Parathyroid adenoma (tissue), 2 donors: ENCODE measurements around the gene RELN.
"Not testable (repeated sequence)": the region's sequence is repeated elsewhere in the genome, so short reads cannot be mapped to it uniquely, and the experiment has no call there.

Experiments used
- H2AFZ ChIP-seq: fragments of 300-600 bp; sonication (generic); one replicate; pipeline ENCODE4 v1.7.0; 2017; ENCODE audit warnings: antibody characterized with exemption, mild to moderate bottlenecking
- H3K27ac ChIP-seq: fragments of 300-600 bp; sonication (generic); one replicate; pipeline ENCODE4 v1.7.0; 2017
- H3K27me3 ChIP-seq: fragments of 300-600 bp; sonication (generic); one replicate; pipeline ENCODE4 v1.7.0; 2017; ENCODE audit warnings: low read length; ENCODE audit not compliant: control insufficient read depth, insufficient read depth
- H3K36me3 ChIP-seq: fragments of 300-600 bp; sonication (generic); one replicate; pipeline ENCODE4 v1.7.0; 2017; ENCODE audit warnings: low read length; ENCODE audit not compliant: control insufficient read depth, insufficient read depth
- H3K4me1 ChIP-seq: fragments of 300-600 bp; sonication (generic); one replicate; pipeline ENCODE4 v1.7.0; 2017; ENCODE audit warnings: control low read depth
- H3K4me2 ChIP-seq: fragments of 300-600 bp; sonication (generic); one replicate; pipeline ENCODE4 v1.7.0; 2017; ENCODE audit warnings: low read length
- H3K4me3 ChIP-seq: fragments of 300-600 bp; sonication (generic); one replicate; pipeline ENCODE4 v1.7.0; 2017; ENCODE audit warnings: low read depth, low read length
- H3K79me2 ChIP-seq: fragments of 300-600 bp; sonication (generic); one replicate; pipeline ENCODE4 v1.7.0; 2017; ENCODE audit warnings: control low read depth
- H3K9ac ChIP-seq: fragments of 300-600 bp; sonication (generic); one replicate; pipeline ENCODE4 v1.7.0; 2017; ENCODE audit warnings: mild to moderate bottlenecking
- H3K9me3 ChIP-seq: fragments of 300-600 bp; sonication (generic); one replicate; pipeline ENCODE4 v1.7.0; 2017; ENCODE audit warnings: low read length; ENCODE audit not compliant: control insufficient read depth
- CTCF ChIP-seq: fragments of 300-600 bp; sonication (generic); IDR thresholded peaks from one replicate; pipeline ENCODE4 v1.7.0; 2017; ENCODE audit warnings: antibody characterized with exemption, mild to moderate bottlenecking
- donor health status: primary hyperparathyroidism.

RELN gene

DNA sequence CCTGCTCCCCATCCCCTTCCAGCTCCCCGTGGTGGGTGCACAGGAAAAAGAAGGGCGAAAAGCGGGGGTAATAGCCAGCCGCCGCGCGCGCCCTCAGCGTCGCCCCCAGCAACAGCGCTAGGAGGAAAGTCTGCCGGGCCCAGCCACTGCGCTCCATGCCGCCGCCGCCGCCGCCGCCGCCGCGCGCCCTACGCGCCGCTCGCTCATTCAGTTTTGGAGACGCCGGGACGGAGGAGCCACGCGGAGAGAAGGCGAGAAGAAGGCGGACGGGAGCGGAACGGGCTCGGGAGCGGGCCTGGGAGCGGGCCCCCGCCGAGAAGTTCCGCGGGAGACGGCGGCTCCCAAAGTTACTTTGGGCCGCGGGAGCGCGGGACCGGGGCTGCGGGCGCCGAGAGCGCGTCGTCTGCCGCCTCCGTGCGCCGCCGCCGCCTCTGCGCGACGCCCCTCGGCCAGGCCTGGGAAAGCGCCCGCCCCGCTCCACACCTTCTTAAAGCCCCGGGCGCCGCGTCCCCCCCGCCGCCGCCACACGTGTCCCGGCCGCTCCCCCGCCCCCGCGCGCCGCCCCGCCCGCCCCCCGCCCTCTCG lies at the start of gene RELN:
TSS of gene RELN (minus strand) at position 459 of the 585 bp plus-strand sequence. CDS start at position 157, 302 bp downstream.
- H2AFZ ChIP-seq, result peak within 1 kb of the TSS; percentile 58
- no peak within 1 kb of the TSS for H3K9ac ChIP-seq
- H3K36me3 ChIP-seq, result no peaks in the 10 kb centered on the region
- peak within 1 kb of the TSS; percentile 64 for H3K4me2 ChIP-seq
- H3K79me2 ChIP-seq, result no peaks in the 10 kb centered on the region
- no peak for TF ChIP-seq CTCF
- H3K4me3 ChIP-seq, result peak within 1 kb of the TSS; percentile 25
- no peaks in the 10 kb centered on the region for H3K4me1 ChIP-seq
- H3K27me3 ChIP-seq, result peaks cover 2% of the 10 kb centered on the region
- no peak within 1 kb of the TSS for H3K27ac ChIP-seq
- H3K9me3 ChIP-seq, result no peaks in the 10 kb centered on the region

- TF ChIP-seq CTCF, result no peak
- Histone ChIP-seq H3K27ac (no peak overlapping the region), H3K4me1 (no peaks in the 10 kb centered on the region), H3K79me2 (no peaks in the 10 kb centered on the region), H3K4me2 (no peak overlapping the region), H3K9me3 (no peaks in the 10 kb centered on the region), H3K9ac (no peak overlapping the region), H3K36me3 (no peaks in the 10 kb centered on the region), H3K27me3 (no peaks in the 10 kb centered on the region), H3K4me3 (no peak overlapping the region), H2AFZ (no peak overlapping the region)
Measured at GRCh38 chr7:104038136-104038535, 48.7 kb upstream of the RELN start.

DNA sequence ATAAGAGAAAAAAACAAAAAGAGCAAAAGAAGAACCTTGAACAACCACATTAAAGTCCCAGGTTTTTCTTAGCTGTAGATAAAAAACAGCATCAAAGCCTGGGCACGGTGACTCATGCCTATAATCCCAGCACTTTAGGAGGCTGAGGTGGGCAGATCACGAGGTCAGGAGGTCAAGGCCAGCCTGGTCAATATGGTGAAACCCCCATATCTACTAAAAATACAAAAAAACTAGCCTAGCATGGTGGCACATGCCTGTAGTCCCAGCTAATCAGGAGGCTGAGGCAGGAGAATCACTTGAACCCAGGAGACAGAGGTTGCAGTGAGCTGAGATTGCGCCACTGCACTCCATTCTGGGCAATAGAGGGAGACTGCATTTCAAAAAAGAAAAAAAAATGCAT lies 47.4 kb upstream of the RELN start:
- not testable (repeated sequence) for H3K9ac ChIP-seq, H3K4me2 ChIP-seq, H3K27ac ChIP-seq, H3K79me2 ChIP-seq, H3K4me3 ChIP-seq, H3K4me1 ChIP-seq, H3K27me3 ChIP-seq, H3K36me3 ChIP-seq, H2AFZ ChIP-seq, H3K9me3 ChIP-seq

DNA sequence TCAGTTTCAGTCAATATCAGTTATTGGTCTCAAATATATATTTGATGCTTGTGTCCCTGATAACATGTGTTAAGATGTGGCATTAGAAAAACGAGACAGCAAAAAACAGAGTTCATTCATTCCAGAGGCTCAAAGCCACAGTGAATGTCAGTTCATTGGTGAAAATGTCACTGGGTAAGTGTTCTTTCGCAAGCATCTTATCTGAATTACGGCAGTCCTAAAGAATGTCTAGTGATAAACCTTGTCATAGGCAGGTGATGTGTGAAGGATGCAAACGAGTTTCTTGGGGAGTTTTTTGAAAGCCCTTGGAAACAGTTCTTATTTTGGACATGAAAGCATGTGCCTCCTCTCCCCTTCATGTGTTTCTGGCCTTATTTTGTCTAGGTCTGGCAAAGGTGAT lies 45.9 kb upstream of the RELN start:
- TF ChIP-seq CTCF, result no peak
- no peak overlapping the region for H3K27ac ChIP-seq
- no peaks in the 10 kb centered on the region for H3K9me3 ChIP-seq
- no peak overlapping the region for H3K4me3 ChIP-seq
- H2AFZ ChIP-seq, result no peak overlapping the region
- H3K9ac ChIP-seq, result no peak overlapping the region
- H3K27me3 ChIP-seq, result no peaks in the 10 kb centered on the region
- H3K4me2 ChIP-seq, result no peak overlapping the region
- no peaks in the 10 kb centered on the region for H3K4me1 ChIP-seq
- no peaks in the 10 kb centered on the region for H3K79me2 ChIP-seq
- no peaks in the 10 kb centered on the region for H3K36me3 ChIP-seq

- no peak overlapping the region for H3K4me3 ChIP-seq
- no peak overlapping the region for H2AFZ ChIP-seq
- no peaks in the 10 kb centered on the region for H3K9me3 ChIP-seq
- H3K27me3 ChIP-seq, result no peaks in the 10 kb centered on the region
- no peak overlapping the region for H3K9ac ChIP-seq
- no peak for TF ChIP-seq CTCF
- H3K36me3 ChIP-seq, result no peaks in the 10 kb centered on the region
- H3K4me1 ChIP-seq, result no peaks in the 10 kb centered on the region
- no peak overlapping the region for H3K27ac ChIP-seq
- no peak overlapping the region for H3K4me2 ChIP-seq
- no peaks in the 10 kb centered on the region for H3K79me2 ChIP-seq
Measured at GRCh38 chr7:104034679-104035078, 45.2 kb upstream of the RELN start.
